HG03575 (cell line): ENCODE data around the gene ARV1.
"Not testable (repeated sequence)": the region's sequence is repeated elsewhere in the genome, so short reads cannot be mapped to it uniquely, and the experiment has no call there.

Experiments
- ATAC-seq: cut with Tn5 transposase; IDR thresholded peaks from one replicate; pipeline ENCODE4 v1.9.1; 2021; ENCODE audit not compliant: unreplicated experiment, insufficient number of reproducible peaks, low FRiP score; ENCODE audit errors: extremely low read depth

ARV1 gene

GRCh38 chr1:230975636-230976035, 3.3 kb upstream of the ARV1 start:
- ATAC-seq: no peak

GRCh38 chr1:230976360-230976759, 2.5 kb upstream of the ARV1 start:
- no peak for ATAC-seq

GRCh38 chr1:230976825-230977747, 1.8 kb upstream of the ARV1 start:
- no peak for ATAC-seq

GRCh38 chr1:230977761-230978490, 968 bp upstream of the ARV1 start:
- no peak for ATAC-seq

GRCh38 chr1:230979389-230979716, 459 bp downstream of the ARV1 start:
- ATAC-seq: no peak

- ATAC-seq: no peak
Measured at GRCh38 chr1:230979952-230980351, 1.1 kb downstream of the ARV1 start.

GRCh38 chr1:230982696-230983095, 3.8 kb downstream of the ARV1 start:
- ATAC-seq: no peak

GRCh38 chr1:230983811-230984210, 4.9 kb downstream of the ARV1 start:
- no peak for ATAC-seq

GRCh38 chr1:230984622-230985515, 6.0 kb downstream of the ARV1 start:
- ATAC-seq: not testable (repeated sequence)

- ATAC-seq: no peak
Measured at GRCh38 chr1:230985711-230986110, 6.8 kb downstream of the ARV1 start.

- ATAC-seq: no peak
Measured at GRCh38 chr1:230986976-230987375, 8.1 kb downstream of the ARV1 start.

GRCh38 chr1:230987448-230987847, 8.6 kb downstream of the ARV1 start:
- ATAC-seq: no peak

- ATAC-seq: no peak
Measured at GRCh38 chr1:230992100-230992774, 13.3 kb downstream of the ARV1 start.

- ATAC-seq: no peak
Measured at GRCh38 chr1:230994860-230995259, 16.0 kb downstream of the ARV1 start.

GRCh38 chr1:231000201-231000600, 21.3 kb downstream of the ARV1 start:
- no peak for ATAC-seq

GRCh38 chr1:231000639-231001038, 21.7 kb downstream of the ARV1 start:
- ATAC-seq: no peak

- no peak for ATAC-seq
Measured at GRCh38 chr1:231001892-231002291, 23.0 kb downstream of the ARV1 start.

- not testable (repeated sequence) for ATAC-seq
Measured at GRCh38 chr1:231007535-231007934, 28.6 kb downstream of the ARV1 start.

- no peak for ATAC-seq
Measured at GRCh38 chr1:231011360-231011759, 32.5 kb downstream of the ARV1 start.
